ENCODE data around the gene PPFIA2.

Gene PPFIA2

GRCh38 chr12:81778719-81779118 lies 19.6 kb upstream of the PPFIA2 start:
- Histone ChIP-seq H3K9ac (ENCODE audit: low read length) (no peak overlapping the region), H3F3A (ENCODE audit: insufficient read depth, low read length) (no peaks in the 10 kb centered on the region; the same call in 1 of the 2 replicates), H2AFZ (ENCODE audit: low read length) (no peak overlapping the region), H3K4me2 (ENCODE audit: low read length) (no peak overlapping the region), H3K36me3 (ENCODE audit: insufficient read depth, low read length) (no peaks in the 10 kb centered on the region), H3K9me3 (ENCODE audit: low read length) (no peaks in the 10 kb centered on the region), H3K27me3 (ENCODE audit: insufficient read depth, low read length) (no peaks in the 10 kb centered on the region), H3K4me1 (ENCODE audit: insufficient read depth, low read length, severe bottlenecking) (no peaks in the 10 kb centered on the region), H4K20me1 (ENCODE audit: insufficient read depth, low read length) (no peaks in the 10 kb centered on the region), H3K9me2 (ENCODE audit: low read depth, low read length) (no peaks in the 10 kb centered on the region), H3K79me2 (ENCODE audit: insufficient read depth, low read length) (no peaks in the 10 kb centered on the region), H3K4me3 (ENCODE audit: low read depth, low read length, poor library complexity, severe bottlenecking) (no peak overlapping the region), H3K27ac (ENCODE audit: low read depth, low read length, poor library complexity, severe bottlenecking) (no peak overlapping the region)
- TF ChIP-seq CTCF (IDR thresholded peaks at IDR 0.05; ENCODE audit: low read length) = no peak
- no peak for TF ChIP-seq EZH2 (IDR thresholded peaks at IDR 0.05; ENCODE audit: borderline replicate concordance, low read length)

GRCh38 chr12:81758421-81759189 lies 545 bp downstream of the PPFIA2 start:
- no peak overlapping the region for H3K4me2 ChIP-seq (ENCODE audit: low read length)
- no peak overlapping the region for H3K27ac ChIP-seq (ENCODE audit: low read depth, low read length, poor library complexity, severe bottlenecking)
- no peak for TF ChIP-seq CTCF (IDR thresholded peaks at IDR 0.05; ENCODE audit: low read length)
- no peak for TF ChIP-seq EZH2 (IDR thresholded peaks at IDR 0.05; ENCODE audit: borderline replicate concordance, low read length)
- no peaks in the 10 kb centered on the region for H3F3A ChIP-seq (ENCODE audit: insufficient read depth, low read length)
- H3K36me3 ChIP-seq (ENCODE audit: insufficient read depth, low read length) = no peaks in the 10 kb centered on the region
- no peaks in the 10 kb centered on the region for H3K9me2 ChIP-seq (ENCODE audit: low read depth, low read length)
- no peak overlapping the region for H2AFZ ChIP-seq (ENCODE audit: low read length)
- H4K20me1 ChIP-seq (ENCODE audit: insufficient read depth, low read length) = no peaks in the 10 kb centered on the region
- no peaks in the 10 kb centered on the region for H3K4me1 ChIP-seq (ENCODE audit: insufficient read depth, low read length, severe bottlenecking)
- H3K4me3 ChIP-seq (ENCODE audit: low read depth, low read length, poor library complexity, severe bottlenecking) = no peak overlapping the region
- no peak overlapping the region for H3K9ac ChIP-seq (ENCODE audit: low read length)
- no peaks in the 10 kb centered on the region for H3K9me3 ChIP-seq (ENCODE audit: low read length)
- no peaks in the 10 kb centered on the region for H3K27me3 ChIP-seq (ENCODE audit: insufficient read depth, low read length)
- no peaks in the 10 kb centered on the region for H3K79me2 ChIP-seq (ENCODE audit: insufficient read depth, low read length)

GRCh38 chr12:81757731-81758365 lies 1.3 kb downstream of the PPFIA2 start:
- Histone ChIP-seq H3K9ac (ENCODE audit: low read length) (no peak overlapping the region), H4K20me1 (ENCODE audit: insufficient read depth, low read length) (no peaks in the 10 kb centered on the region), H3K27ac (ENCODE audit: low read depth, low read length, poor library complexity, severe bottlenecking) (no peak overlapping the region), H3K36me3 (ENCODE audit: insufficient read depth, low read length) (no peaks in the 10 kb centered on the region), H3K79me2 (ENCODE audit: insufficient read depth, low read length) (no peaks in the 10 kb centered on the region), H3K4me1 (ENCODE audit: insufficient read depth, low read length, severe bottlenecking) (no peaks in the 10 kb centered on the region), H2AFZ (ENCODE audit: low read length) (no peak overlapping the region), H3K4me3 (ENCODE audit: low read depth, low read length, poor library complexity, severe bottlenecking) (no peak overlapping the region), H3K9me2 (ENCODE audit: low read depth, low read length) (no peaks in the 10 kb centered on the region), H3K9me3 (ENCODE audit: low read length) (no peaks in the 10 kb centered on the region), H3K27me3 (ENCODE audit: insufficient read depth, low read length) (no peaks in the 10 kb centered on the region), H3K4me2 (ENCODE audit: low read length) (no peak overlapping the region), H3F3A (ENCODE audit: insufficient read depth, low read length) (no peaks in the 10 kb centered on the region)
- TF ChIP-seq EZH2 (IDR thresholded peaks at IDR 0.05; ENCODE audit: borderline replicate concordance, low read length) = no peak
- TF ChIP-seq CTCF (IDR thresholded peaks at IDR 0.05; ENCODE audit: low read length) = no peak
